ENCODE data around the gene TIMM23B.
"Not testable (repeated sequence)": the region's sequence is repeated elsewhere in the genome, so short reads cannot be mapped to it uniquely, and the experiment has no call there.

The TIMM23B gene

DNA sequence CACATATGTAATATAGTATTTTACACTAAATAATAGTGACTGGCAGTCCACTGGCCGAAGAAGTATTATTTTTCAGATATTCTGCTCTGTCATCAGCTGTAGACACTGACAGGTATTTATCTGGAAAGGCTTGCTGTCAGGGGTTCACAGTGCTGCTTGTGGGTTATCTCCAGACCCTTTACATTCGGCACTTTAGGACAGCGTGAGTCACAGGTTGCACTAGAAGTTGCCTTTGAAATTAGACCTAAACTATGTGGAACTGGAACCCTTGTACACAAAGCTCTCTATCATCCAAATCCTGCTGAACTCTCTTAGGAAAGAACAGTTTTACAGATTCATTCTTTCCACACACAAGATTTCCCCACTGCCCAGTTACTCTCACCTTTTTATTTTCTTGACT lies 30.2 kb downstream of the TIMM23B start:
- in situ Hi-C loops (cut with MboI; ENCODE audit: low sequenced_read_pairs): not testable (repeated sequence)

GRCh38 chr10:49977756-49978155 lies 35.9 kb downstream of the TIMM23B start:
- in situ Hi-C loops (cut with MboI; ENCODE audit: low sequenced_read_pairs): not testable (repeated sequence)

GRCh38 chr10:49987207-49987606 lies 45.4 kb downstream of the TIMM23B start:
- in situ Hi-C loops (cut with MboI; ENCODE audit: low sequenced_read_pairs): not testable (repeated sequence)

- in situ Hi-C loops (cut with MboI; ENCODE audit: low sequenced_read_pairs): not testable (repeated sequence)
These were observed 46.5 kb downstream of the TIMM23B start, which contains the start of gene AGAP6 for GRCh38 chr10:49988376-49988775. TSS of gene AGAP6 (plus strand) at chr10:49988406. CDS start at chr10:49988716, 310 bp downstream.

DNA sequence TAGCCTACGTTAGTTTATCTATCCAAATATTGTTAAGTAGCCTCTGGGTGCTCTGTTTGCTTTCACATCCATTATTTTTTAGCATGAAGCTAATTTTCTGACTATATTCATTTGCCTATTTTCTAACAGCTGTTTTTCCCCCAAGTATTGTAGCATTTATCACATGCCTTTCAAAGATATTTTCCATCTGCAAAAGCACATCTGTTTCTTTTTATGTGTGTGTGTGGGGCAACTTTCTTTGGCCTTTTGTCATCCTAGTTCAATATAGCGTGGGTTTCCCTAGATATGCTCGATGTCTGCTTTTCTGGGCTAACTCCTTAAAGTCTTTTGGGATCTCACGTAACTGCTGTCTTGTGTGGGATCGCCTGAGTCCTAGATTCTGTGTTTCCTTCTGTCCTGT lies 53.5 kb downstream of the TIMM23B start:
- in situ Hi-C loops (cut with MboI; ENCODE audit: low sequenced_read_pairs): not testable (repeated sequence)

DNA sequence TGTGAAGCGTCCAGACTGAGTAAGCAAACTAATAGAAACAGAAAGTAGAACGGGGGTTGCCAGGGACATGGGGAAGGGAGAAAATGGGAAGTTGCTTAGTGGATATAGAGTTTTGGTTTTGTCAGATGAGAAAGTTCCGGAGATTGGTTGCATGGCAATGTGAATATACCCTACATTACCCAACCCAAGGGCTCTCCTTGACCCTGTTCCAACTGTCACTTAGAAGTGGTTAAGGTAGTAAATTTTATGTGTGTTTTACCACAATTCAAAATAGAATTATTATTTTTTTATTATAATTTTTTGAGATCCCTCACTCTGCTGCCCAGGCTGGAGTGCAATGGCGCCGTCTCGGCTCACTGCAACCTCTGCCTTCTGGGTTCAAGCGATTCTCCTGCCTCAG lies 72.2 kb downstream of the TIMM23B start:
- in situ Hi-C loops (cut with MboI; ENCODE audit: low sequenced_read_pairs): not testable (repeated sequence)

GRCh38 chr10:50015596-50016220 lies 73.9 kb downstream of the TIMM23B start:
- in situ Hi-C loops (cut with MboI; ENCODE audit: low sequenced_read_pairs): not testable (repeated sequence)

DNA sequence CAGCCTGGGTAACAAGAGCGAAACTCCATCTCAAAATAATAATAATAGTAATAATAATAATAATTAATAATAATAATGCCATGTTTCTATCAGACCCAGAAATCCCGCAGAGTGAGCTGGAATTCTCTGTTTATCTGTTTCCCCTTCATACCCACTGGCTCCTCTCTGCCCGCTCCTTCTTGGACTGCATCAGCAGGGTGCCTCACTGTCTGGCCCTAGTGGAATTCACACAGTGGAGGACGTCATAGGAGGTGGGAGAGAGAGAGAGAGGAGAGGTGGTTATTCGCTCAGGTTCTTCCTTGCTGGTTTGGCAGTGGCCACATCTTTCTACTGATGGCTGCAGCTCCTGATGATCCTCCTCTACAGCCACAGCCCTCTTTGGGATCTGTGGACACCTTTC lies 75.1 kb downstream of the TIMM23B start:
- in situ Hi-C loops (cut with MboI; ENCODE audit: low sequenced_read_pairs): not testable (repeated sequence)

- in situ Hi-C loops (cut with MboI; ENCODE audit: low sequenced_read_pairs): not testable (repeated sequence)
These were observed 75.8 kb downstream of the TIMM23B start for GRCh38 chr10:50017646-50018045.

- in situ Hi-C loops (cut with MboI; ENCODE audit: low sequenced_read_pairs): not testable (repeated sequence)
These were observed 77.4 kb downstream of the TIMM23B start for GRCh38 chr10:50019279-50019678.

- in situ Hi-C loops (cut with MboI; ENCODE audit: low sequenced_read_pairs): not testable (repeated sequence)
These were observed 78.7 kb downstream of the TIMM23B start for GRCh38 chr10:50020451-50021024.

- in situ Hi-C loops (cut with MboI; ENCODE audit: low sequenced_read_pairs): no loop called here
These were observed 79.8 kb downstream of the TIMM23B start for GRCh38 chr10:50021646-50022045.
